ENCODE measurements around the gene SASH3.

SASH3 gene

DNA sequence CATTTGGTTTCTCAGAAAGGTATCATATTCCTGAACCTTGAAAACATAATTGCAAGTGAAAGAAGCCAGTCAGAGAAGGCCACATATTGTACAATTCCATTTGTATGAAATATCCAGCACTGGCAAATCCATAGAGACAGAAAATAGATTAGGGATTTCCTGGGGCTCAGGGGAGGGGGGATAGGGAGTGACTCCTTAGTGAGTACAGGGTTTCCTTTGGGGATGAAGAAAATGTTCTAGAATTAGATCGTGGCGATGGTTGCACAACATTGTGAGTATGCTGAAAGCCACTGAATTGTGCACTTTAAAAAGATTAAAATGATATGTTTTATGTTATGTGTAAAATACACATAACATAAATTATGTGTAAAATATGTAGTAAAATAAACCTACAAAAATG is 30.7 kb upstream of the SASH3 start:
- TF ChIP-seq, protein P1, sequence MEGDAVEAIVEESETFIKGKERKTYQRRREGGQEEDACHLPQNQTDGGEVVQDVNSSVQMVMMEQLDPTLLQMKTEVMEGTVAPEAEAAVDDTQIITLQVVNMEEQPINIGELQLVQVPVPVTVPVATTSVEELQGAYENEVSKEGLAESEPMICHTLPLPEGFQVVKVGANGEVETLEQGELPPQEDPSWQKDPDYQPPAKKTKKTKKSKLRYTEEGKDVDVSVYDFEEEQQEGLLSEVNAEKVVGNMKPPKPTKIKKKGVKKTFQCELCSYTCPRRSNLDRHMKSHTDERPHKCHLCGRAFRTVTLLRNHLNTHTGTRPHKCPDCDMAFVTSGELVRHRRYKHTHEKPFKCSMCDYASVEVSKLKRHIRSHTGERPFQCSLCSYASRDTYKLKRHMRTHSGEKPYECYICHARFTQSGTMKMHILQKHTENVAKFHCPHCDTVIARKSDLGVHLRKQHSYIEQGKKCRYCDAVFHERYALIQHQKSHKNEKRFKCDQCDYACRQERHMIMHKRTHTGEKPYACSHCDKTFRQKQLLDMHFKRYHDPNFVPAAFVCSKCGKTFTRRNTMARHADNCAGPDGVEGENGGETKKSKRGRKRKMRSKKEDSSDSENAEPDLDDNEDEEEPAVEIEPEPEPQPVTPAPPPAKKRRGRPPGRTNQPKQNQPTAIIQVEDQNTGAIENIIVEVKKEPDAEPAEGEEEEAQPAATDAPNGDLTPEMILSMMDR (IDR thresholded peaks at IDR 0.05), result no peak

DNA sequence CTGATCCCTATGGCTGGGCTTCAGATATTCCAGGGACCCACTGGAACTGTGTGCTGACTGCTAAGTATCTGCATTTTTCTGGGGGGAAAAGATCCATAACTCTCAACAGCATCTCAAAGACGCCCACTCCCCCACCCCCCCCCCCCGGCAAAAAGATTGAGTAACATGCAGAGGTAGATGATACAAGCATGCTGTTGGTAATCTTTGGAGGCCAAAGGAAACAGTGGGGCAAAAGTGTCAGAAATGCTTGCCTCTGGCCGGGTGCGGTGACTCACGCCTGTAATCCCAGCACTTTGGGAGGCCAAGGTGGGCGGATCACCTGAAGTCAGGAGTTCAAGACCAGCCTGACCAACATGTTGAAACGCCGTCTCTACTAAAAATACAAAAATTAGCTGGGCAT is 28.8 kb upstream of the SASH3 start:
- TF ChIP-seq, protein P1 (IDR thresholded peaks at IDR 0.05), result no peak

DNA sequence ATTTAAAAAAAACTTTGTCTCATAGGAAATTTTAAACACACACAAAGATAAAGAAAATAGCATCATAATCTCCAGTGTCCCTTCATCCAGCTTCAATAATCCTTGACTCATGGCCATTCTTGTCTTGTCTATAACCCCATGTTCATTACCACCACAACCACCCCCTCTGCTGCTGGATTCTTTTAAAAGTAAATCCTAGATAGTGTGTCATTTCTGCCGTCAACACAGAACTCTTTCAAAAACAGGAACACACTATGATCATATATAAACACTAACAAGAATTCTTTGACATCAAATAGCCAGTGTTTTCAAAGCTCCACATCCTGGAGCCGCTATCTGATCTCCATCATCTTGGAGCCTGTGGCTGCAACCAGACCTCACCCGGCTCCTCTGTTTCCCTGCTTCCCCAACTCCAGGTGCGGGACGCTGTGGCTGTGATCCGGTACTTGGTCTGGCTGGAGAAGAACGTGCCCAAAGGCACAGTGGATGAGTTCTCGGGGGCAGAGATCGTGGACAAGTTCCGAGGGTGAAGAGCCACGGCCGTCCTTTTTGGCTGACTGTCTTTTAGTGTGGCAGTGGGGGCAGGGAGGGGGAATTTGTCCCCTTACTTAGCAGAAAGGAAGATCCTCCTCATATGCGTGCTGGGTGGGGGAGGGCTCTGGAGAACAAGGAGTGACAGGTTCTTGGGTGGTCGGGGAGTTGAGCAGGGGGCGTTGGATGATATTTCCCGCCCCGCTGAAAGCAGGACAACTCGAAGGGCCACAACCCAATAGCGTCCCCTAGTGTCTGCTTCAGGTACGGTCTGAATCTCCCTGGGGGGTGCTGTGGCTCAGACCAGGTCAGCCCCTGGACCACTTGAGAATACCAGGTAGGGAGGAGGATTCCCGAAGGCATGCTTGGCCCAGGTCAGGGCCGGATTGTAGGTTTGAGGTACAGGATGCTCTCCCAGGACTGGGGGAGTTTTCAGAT is 25.4 kb upstream of the SASH3 start:
- TF ChIP-seq, protein P1 (IDR thresholded peaks at IDR 0.05), result no peak

DNA sequence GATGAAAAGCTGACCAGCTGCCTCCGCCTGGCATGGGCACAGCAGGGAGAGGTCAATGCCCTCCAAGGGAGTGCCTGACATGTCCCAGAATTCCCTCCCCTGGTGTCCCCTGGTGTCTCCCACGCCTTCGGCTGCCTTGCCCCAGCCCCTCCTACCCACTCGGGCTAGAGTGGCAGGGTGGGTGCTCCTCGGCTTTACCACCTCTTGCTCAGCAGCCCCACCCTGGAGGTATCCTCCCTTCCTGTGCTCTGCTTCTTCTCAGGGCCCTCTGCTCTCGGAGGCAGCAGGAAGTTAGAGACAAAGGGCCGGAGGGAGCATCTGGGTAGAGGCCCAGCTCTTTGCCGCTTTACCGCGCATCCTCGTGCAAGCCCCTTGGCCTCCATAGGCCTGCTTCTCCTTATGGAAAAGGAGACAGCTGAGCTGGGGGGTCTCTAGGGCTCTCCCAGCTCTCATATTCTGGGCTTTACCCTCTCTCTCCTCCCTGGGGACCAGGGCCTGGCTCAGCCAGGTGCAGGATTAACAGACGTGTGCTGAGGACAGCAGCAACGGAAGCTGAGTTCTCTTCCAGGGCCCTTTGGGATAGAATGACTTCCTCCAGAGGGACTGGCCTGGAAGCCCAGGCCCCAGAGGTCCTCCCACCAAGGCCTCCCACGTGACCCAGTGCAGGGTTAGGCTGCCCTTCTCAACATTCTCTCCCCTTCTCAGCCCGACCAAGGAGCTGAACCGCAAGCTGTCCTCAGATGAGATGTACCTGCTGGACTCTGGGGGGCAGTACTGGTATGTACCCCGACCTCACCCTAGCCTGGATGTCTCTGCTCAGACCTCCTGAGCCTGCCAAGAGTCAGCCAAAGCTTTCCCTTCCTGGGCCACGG is 23.7 kb upstream of the SASH3 start:
- TF ChIP-seq, protein P1 (IDR thresholded peaks at IDR 0.05), result no peak

DNA sequence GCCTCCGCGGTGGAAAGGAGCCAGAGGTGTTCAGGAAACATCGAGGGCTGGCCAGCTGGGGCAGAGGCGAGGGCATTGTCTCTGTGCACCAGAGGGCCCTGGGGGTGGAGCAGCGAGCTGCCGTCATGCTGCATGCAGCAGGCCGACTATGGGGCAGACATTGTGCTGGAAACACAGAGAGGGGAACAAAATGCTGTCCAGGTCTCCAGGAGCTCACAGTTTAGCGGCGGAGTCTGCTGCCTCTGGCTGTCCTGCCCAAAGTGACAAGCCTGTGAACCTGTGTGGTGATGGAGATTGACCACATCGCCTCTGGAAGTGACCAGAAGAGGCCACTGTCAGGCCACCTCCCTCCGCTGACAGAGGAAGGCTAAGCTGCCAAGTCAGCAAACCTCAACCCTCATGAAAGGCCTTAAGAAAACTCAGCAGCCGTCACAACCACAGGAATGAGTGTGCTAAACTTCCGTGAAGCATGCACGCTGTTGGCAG is 20.1 kb upstream of the SASH3 start:
- TF ChIP-seq, protein P1 (IDR thresholded peaks at IDR 0.05), result no peak

DNA sequence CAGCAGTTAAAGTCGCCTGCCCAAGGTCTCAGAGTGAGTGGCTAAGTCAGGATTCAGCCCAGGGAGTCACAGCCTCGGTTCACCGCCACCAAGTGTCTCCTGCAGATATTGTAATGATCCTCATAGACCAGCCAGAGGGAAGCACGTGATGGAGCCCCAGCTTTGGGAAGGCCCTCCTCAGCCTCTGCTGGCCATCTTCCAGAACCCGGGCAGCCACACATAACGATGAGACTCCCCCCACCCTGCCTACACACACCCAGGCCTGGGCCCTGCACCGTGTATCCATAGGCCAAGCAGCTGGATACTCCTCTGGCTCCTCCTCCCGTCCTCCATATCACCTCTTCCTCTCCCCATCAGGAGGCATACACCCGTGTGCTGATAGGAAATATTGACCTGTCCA is 19.6 kb upstream of the SASH3 start:
- TF ChIP-seq, protein P1 (IDR thresholded peaks at IDR 0.05), result no peak

DNA sequence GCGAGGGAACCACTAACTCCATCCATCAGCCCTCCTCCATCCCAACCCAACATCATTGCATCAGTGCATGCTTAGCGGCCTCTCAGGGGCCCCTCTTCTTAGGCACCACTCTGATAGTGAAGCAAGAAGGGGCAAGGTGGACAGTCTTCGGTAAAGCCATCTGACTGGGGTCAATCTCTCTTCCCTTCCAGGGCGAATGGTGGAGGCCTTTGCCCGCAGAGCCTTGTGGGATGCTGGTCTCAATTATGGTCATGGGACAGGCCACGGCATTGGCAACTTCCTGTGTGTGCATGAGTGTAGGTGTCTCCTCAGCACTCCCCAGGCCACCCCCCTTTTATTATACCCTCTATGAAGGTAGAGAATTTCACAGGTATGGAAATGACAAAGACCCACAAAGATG is 18.8 kb upstream of the SASH3 start:
- TF ChIP-seq, protein P1 (IDR thresholded peaks at IDR 0.05), result no peak
